Hepatocyte (in vitro differentiated cells): ENCODE measurements around the gene RHOA. TPM values are rescaled to one million over a fixed set of nuclear protein-coding genes. Genes with fewer than 3 reads are reported as not detected.

Experiments used
- DNase-seq: peaks from one replicate; pipeline ENCODE4 v3.0.0-alpha.2; 2016; ENCODE audit warnings: low spot score
- H2AFZ ChIP-seq: fragments of 200-600 bp; sonication (generic); 2 replicates; pipeline ENCODE4 v1.6.0; 2016; ENCODE audit warnings: antibody characterized with exemption, mild to moderate bottlenecking
- H3K27ac ChIP-seq: fragments of 200-600 bp; sonication (generic); 2 replicates; pipeline ENCODE4 v1.5.1; 2016; ENCODE audit warnings: mild to moderate bottlenecking
- H3K27me3 ChIP-seq: fragments of 200-600 bp; sonication (generic); 2 replicates; pipeline ENCODE4 v1.6.1; 2016
- H3K36me3 ChIP-seq: fragments of 200-600 bp; sonication (generic); replicated peaks from 2 replicates; pipeline ENCODE4 v1.5.1; 2016; ENCODE audit warnings: low read depth; ENCODE audit not compliant: insufficient read depth
- H3K4me1 ChIP-seq: fragments of 200-600 bp; sonication (generic); 2 replicates; pipeline ENCODE4 v1.5.1; 2016; ENCODE audit warnings: mild to moderate bottlenecking, moderate library complexity; ENCODE audit not compliant: insufficient read depth
- H3K4me2 ChIP-seq: fragments of 200-600 bp; sonication (generic); 2 replicates; pipeline ENCODE4 v1.6.0; 2016
- H3K4me3 ChIP-seq: fragments of 200-600 bp; sonication (generic); 2 replicates; pipeline ENCODE4 v1.5.1; 2016; ENCODE audit warnings: mild to moderate bottlenecking
- H3K79me2 ChIP-seq: fragments of 200-600 bp; sonication (generic); 2 replicates; pipeline ENCODE4 v1.6.0; 2017; ENCODE audit warnings: mild to moderate bottlenecking
- H3K9me2 ChIP-seq: fragments of 200-600 bp; sonication (generic); replicated peaks from 2 replicates; pipeline ENCODE4 v1.6.0; 2017; ENCODE audit warnings: mild to moderate bottlenecking; ENCODE audit not compliant: insufficient read depth
- H3K9me3 ChIP-seq: fragments of 200-600 bp; sonication (generic); 2 replicates; pipeline ENCODE4 v1.5.1; 2016; ENCODE audit warnings: low read depth, mild to moderate bottlenecking
- H4K20me1 ChIP-seq: fragments of 200-600 bp; sonication (generic); 2 replicates; pipeline ENCODE4 v1.6.0; 2016; ENCODE audit warnings: mild to moderate bottlenecking; ENCODE audit not compliant: insufficient read depth, poor library complexity, severe bottlenecking
- EZH2 ChIP-seq: fragments of 200-600 bp; sonication (generic); IDR thresholded peaks from 2 replicates; pipeline ENCODE4 v1.6.1; 2016; ENCODE audit warnings: antibody characterized with exemption, mild to moderate bottlenecking, borderline replicate concordance
- EZH2phosphoT487 ChIP-seq: fragments of 200-600 bp; sonication (generic); IDR thresholded peaks from one replicate; pipeline ENCODE4 v1.6.1; 2018; ENCODE audit warnings: antibody characterized with exemption, mild to moderate bottlenecking, low read depth, moderate library complexity; ENCODE audit not compliant: unreplicated experiment, severe bottlenecking
- WGBS: methylation state at CpG from one replicate; pipeline ENCODE4 v1.1.6; 2016; ENCODE audit warnings: low lambda C conversion rate; ENCODE audit errors: missing lambda C conversion rate; 5-methylcytosine and 5-hydroxymethylcytosine counted together
- polyA plus RNA-seq: library from polyadenylated mRNA; unstranded; fragments of >200 nt; fragmentation: Nextera tagmentation; extraction: Ambion mirVana; gene quantifications from 2 replicates; pipeline ENCODE4 v1.2.1, GENCODE V29; 2016
- total RNA-seq: library from RNA; depleted of rRNA; stranded (reverse); fragments of >200 nt; gene quantifications from 2 replicates; pipeline ENCODE4 v1.2.3, GENCODE V29; 2014
- TF ChIP-seq, protein P1 (sequence below): fragments of 200-600 bp; sonication (generic); IDR thresholded peaks from 2 replicates; pipeline ENCODE4 v1.5.1; 2016; ENCODE audit warnings: antibody characterized with exemption, mild to moderate bottlenecking; ENCODE audit not compliant: poor library complexity

Gene RHOA
- 434 and 527 TPM in 2 replicates for total RNA-seq
- polyA plus RNA-seq, result 371 and 392 TPM in 2 replicates

GRCh38 chr3:49411968-49412631, at the start of gene RHOA, which contains the start of gene TCTA:
TSS of gene RHOA (minus strand) at chr3:49411976. CDS start at chr3:49375589, 36,387 bp downstream.
TSS of gene TCTA (plus strand) at chr3:49412423. CDS start at chr3:49412427, 4 bp downstream.
- H3K27ac ChIP-seq, result peak within 1 kb of the TSS; percentile 93
- peaks cover 63% of the 10 kb centered on the region for H3K79me2 ChIP-seq
- TF ChIP-seq EZH2phosphoT487 (no peak), EZH2 (no peak)
- TF ChIP-seq, protein P1, sequence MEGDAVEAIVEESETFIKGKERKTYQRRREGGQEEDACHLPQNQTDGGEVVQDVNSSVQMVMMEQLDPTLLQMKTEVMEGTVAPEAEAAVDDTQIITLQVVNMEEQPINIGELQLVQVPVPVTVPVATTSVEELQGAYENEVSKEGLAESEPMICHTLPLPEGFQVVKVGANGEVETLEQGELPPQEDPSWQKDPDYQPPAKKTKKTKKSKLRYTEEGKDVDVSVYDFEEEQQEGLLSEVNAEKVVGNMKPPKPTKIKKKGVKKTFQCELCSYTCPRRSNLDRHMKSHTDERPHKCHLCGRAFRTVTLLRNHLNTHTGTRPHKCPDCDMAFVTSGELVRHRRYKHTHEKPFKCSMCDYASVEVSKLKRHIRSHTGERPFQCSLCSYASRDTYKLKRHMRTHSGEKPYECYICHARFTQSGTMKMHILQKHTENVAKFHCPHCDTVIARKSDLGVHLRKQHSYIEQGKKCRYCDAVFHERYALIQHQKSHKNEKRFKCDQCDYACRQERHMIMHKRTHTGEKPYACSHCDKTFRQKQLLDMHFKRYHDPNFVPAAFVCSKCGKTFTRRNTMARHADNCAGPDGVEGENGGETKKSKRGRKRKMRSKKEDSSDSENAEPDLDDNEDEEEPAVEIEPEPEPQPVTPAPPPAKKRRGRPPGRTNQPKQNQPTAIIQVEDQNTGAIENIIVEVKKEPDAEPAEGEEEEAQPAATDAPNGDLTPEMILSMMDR, result no peak
- no peaks in the 10 kb centered on the region for H3K36me3 ChIP-seq
- peak within 1 kb of the TSS; percentile 37 for H2AFZ ChIP-seq
- DNase-seq, result peak; percentile 100
- peak within 1 kb of the TSS; percentile 40 for H3K4me3 ChIP-seq
- H3K4me1 ChIP-seq, result peaks cover 20% of the 10 kb centered on the region
- no peaks in the 10 kb centered on the region for H3K27me3 ChIP-seq
- WGBS, result 1% methylated on average over 58 of the region's 62 CpGs
- H3K4me2 ChIP-seq, result peak within 1 kb of the TSS; percentile 93
- H3K9me3 ChIP-seq, result no peaks in the 10 kb centered on the region
- H3K9me2 ChIP-seq, result no peaks in the 10 kb centered on the region
- H4K20me1 ChIP-seq, result peaks cover 41% of the 10 kb centered on the region

DNA sequence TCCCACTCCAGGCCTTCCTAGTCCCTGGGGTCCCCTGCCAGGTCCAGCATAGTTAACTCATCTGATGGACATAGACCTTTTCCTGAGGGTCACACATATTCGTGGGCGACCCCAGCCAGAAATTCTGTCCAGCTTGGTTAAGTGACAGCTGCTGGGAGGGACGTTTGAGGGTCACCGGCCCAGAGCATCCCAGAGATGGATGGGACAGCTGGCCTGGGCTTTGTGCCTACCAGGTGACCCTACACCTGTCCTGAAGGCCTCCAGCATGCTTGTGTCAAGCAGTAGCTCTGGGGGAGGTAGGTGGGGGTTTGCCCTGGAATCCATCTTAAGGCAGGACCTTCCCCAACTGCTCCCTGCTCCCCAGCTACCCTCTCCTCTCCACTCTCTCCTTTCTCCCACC, 49.2 kb upstream of the RHOA start:
- no peak overlapping the region for H2AFZ ChIP-seq
- H3K27ac ChIP-seq, result peak overlapping the region; percentile 88

DNA sequence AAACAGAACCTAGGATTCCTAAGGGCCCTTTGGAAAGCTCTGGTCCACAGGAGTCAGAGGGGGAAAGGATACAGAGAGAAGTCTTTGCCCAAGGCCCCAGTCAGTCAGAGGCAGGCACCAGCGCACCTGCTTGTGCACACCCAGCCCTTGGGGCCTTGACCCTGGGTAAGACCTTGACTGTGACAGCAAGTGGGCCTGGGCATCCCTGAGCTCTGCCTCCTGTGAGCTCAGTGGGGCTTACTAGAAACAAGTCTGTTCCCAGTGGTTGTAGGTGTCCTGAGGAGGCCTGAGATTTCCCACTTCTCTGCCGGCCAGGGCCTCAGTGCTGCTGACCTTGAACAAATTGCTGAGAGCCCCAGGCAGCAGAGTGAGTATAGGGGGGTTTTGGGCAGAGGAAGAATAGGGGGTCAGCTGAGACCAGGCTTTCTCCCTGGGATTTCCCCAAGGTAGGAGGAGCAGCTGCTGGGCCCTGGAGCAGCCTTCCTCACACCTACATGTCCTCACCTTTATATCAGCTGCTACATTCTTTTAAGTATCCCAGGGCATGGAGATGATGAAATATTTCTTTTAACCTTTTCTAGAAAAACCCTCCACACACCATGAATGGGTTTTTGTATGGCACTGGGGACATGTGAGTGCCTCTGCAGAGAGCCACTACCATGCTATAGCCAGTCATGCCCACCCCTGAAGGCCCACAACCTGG, 48.6 kb upstream of the RHOA start:
- Histone ChIP-seq H3K36me3 (no peaks in the 10 kb centered on the region), H3K79me2 (no peaks in the 10 kb centered on the region), H3K4me2 (no peak overlapping the region), H3K9me3 (no peaks in the 10 kb centered on the region), H3K27me3 (no peaks in the 10 kb centered on the region), H3K4me1 (peaks cover 36% of the 10 kb centered on the region), H2AFZ (no peak overlapping the region), H4K20me1 (no peaks in the 10 kb centered on the region), H3K4me3 (no peak overlapping the region), H3K27ac (peak overlapping the region; percentile 88), H3K9me2 (no peaks in the 10 kb centered on the region)
- WGBS, result 67% methylated on average over 2 of the region's 2 CpGs
- TF ChIP-seq, protein P1, result no peak
- TF ChIP-seq EZH2phosphoT487, result no peak
- no peak for TF ChIP-seq EZH2
- no peak for DNase-seq

More for the DNA sequence above, 49.2 kb upstream of the RHOA start:
- no peak overlapping the region for H3K4me3 ChIP-seq
- no peak overlapping the region for H3K4me2 ChIP-seq
- 87% methylated on average over 4 of the region's 4 CpGs for WGBS
- DNase-seq, result no peak
- no peaks in the 10 kb centered on the region for H3K36me3 ChIP-seq
- H3K9me2 ChIP-seq, result no peaks in the 10 kb centered on the region
- no peaks in the 10 kb centered on the region for H4K20me1 ChIP-seq
- TF ChIP-seq, protein P1, result no peak
- TF ChIP-seq EZH2 (no peak), EZH2phosphoT487 (no peak)
- H3K9me3 ChIP-seq, result no peaks in the 10 kb centered on the region
- no peaks in the 10 kb centered on the region for H3K27me3 ChIP-seq
- H3K79me2 ChIP-seq, result no peaks in the 10 kb centered on the region
- peaks cover 42% of the 10 kb centered on the region for H3K4me1 ChIP-seq
